Naive thymus-derived CD4-positive, alpha-beta T cell (primary cell): ENCODE data around the gene XPC. TPM values are rescaled to one million over a fixed set of nuclear protein-coding genes. Genes with fewer than 3 reads are reported as not detected.

Experiments
- ATAC-seq: fragments of 150-1000 bp; cut with Tn5 transposase; 2 replicates; pipeline ENCODE4 v1.10.0; 2021; ENCODE audit warnings: mild to moderate bottlenecking, moderate library complexity
- CTCF ChIA-PET: fragments of 350-600 bp; sonication (Branson Sonifier 250); formaldehyde crosslinking; loops from one replicate; lab custom pipeline; 2021; ENCODE audit warnings: antibody characterized with exemption; lab: Charles Lee
- POLR2A ChIA-PET: fragments of 350-600 bp; sonication (Branson Sonifier 250); formaldehyde crosslinking; loops from one replicate; lab custom pipeline; 2021; ENCODE audit warnings: antibody characterized with exemption, inconsistent platforms; lab: Charles Lee
- DNase-seq, 9 donors: peaks; one replicate each; pipeline versions ENCODE4 v3.0.0 to v3.0.0-alpha.2; 2020 to 2022; ENCODE audit warnings: mixed read lengths in 1 of 9
- H3K27ac ChIP-seq: one replicate; pipeline ENCODE4 v1.7.0; 2013; ENCODE audit warnings: mild to moderate bottlenecking, low read depth, low read length, moderate library complexity
- H3K27me3 ChIP-seq, 2 donors: one replicate each; pipeline ENCODE4 v1.7.0; 2013; ENCODE audit warnings: low read length in 2 of 2, mild to moderate bottlenecking in 2 of 2, moderate library complexity in 2 of 2; ENCODE audit not compliant: control insufficient read depth in 2 of 2, insufficient read depth in 2 of 2
- H3K36me3 ChIP-seq, 3 experiments: 1 replicate in 2 of 3; 2 replicates in 1 of 3; pipeline ENCODE4 v1.7.0; 2013; ENCODE audit warnings: low read length in 3 of 3, mild to moderate bottlenecking in 3 of 3, moderate library complexity in 1 of 3; ENCODE audit not compliant: insufficient read depth in 3 of 3, control insufficient read depth in 2 of 3
- H3K4me1 ChIP-seq, 2 donors: one replicate each; pipeline ENCODE4 v1.7.0; 2013; ENCODE audit warnings: low read length in 2 of 2, mild to moderate bottlenecking in 2 of 2, moderate library complexity in 1 of 2; ENCODE audit not compliant: control insufficient read depth in 2 of 2, insufficient read depth in 2 of 2
- H3K4me3 ChIP-seq: 2 replicates; pipeline ENCODE4 v1.7.0; 2013; ENCODE audit warnings: mild to moderate bottlenecking, low read length
- H3K9me3 ChIP-seq, 3 experiments: 1 replicate in 2 of 3; 2 replicates in 1 of 3; pipeline ENCODE4 v1.7.0; 2013; ENCODE audit warnings: low read length in 3 of 3; ENCODE audit not compliant: control insufficient read depth in 2 of 3
- H3K27ac Mint-ChIP-seq, 9 donors: one replicate each; pipeline ENCODE4 v1.8.0; 2020 to 2022; ENCODE audit warnings: mixed read lengths in 9 of 9, mild to moderate bottlenecking in 8 of 9, moderate library complexity in 5 of 9, inconsistent platforms in 2 of 9
- H3K27me3 Mint-ChIP-seq, 5 donors: one replicate each; pipeline ENCODE4 v1.8.0; 2021 to 2022; ENCODE audit warnings: mixed read lengths in 5 of 5, mild to moderate bottlenecking in 1 of 5
- H3K36me3 Mint-ChIP-seq, 5 donors: one replicate each; pipeline ENCODE4 v1.8.0; 2020 to 2022; ENCODE audit warnings: mixed read lengths in 5 of 5, mild to moderate bottlenecking in 3 of 5, inconsistent platforms in 1 of 5
- H3K4me1 Mint-ChIP-seq, 7 donors: one replicate each; pipeline ENCODE4 v1.8.0; 2020 to 2022; ENCODE audit warnings: mixed read lengths in 7 of 7, mild to moderate bottlenecking in 3 of 7, inconsistent platforms in 1 of 7
- H3K4me3 Mint-ChIP-seq, 10 donors: one replicate each; pipeline ENCODE4 v1.8.0; 2020 to 2022; ENCODE audit warnings: mild to moderate bottlenecking in 10 of 10, mixed read lengths in 10 of 10, moderate library complexity in 6 of 10, inconsistent platforms in 2 of 10
- H3K9me3 Mint-ChIP-seq, 11 donors: one replicate each; pipeline ENCODE4 v1.8.0; 2020 to 2022; ENCODE audit warnings: mixed read lengths in 11 of 11, mild to moderate bottlenecking in 4 of 11, inconsistent platforms in 1 of 11, moderate library complexity in 1 of 11
- intact Hi-C, 2 donors: fragments of 100-400 bp; cut with micrococcal nuclease; formaldehyde crosslinking; loops; one replicate each; pipeline ENCODE4 v1.15.1; 2023
- polyA plus RNA-seq, 2 donors: library from polyadenylated mRNA; unstranded; fragments of 300-500 nt; fragmentation: Illumina TruSeq; gene quantifications; one replicate each; pipeline ENCODE4 v1.2.3, GENCODE V29; 2021
- total RNA-seq, 6 experiments: library from RNA in 5 of 6; stranded (reverse) in 5 of 6; gene quantifications; 1 replicate in 5 of 6; 2 replicates in 1 of 6; pipeline ENCODE4 v1.2.3 and lab custom pipeline; 2021 to 2026

XPC gene
- total and polyA plus RNA-seq, 7 experiments from 2014 or later = 50.0 to 94.8 (median 57.7) TPM

DNA sequence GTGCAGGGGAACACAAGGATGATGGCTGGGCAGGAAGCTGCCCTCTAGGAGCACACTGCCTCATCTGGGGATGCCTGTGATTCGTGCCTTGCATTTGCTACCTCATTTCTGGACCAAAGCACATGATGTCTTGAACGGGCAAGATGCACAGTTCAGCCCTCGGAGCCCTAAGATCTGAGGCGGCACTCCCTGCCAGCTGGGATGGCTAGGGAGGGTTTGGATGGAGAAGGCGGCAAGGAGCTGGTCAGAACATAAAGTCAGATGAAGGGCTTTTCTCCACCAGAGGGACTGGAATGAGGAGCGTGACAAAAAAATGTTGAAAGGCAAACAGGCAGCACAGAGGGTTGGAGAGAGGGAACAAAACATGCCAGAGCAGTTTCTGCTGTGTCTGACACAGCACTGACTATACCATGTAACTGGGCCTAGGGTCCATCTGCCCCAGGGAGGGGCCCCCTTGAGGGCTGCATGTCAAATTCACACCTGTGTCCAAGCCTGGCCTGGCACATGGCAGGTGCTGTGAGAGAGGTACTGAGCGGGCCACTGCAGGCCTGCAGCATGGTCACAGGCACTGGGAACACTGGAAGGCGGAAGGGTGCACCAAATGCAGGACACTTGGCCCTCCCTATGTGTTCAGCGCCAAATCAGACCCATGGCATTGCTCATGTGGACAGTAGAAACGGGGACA lies 31.9 kb downstream of the XPC start:
- Histone ChIP-seq H3K9me3 (no peaks in the 10 kb centered on the region), H3K4me1 (peaks cover 37 to 39% of the 10 kb centered on the region in 2 donors), H3K27ac (peak overlapping the region; percentile 79), H3K4me3 (no peak overlapping the region), H3K27me3 (no peaks in the 10 kb centered on the region), H3K36me3 (peaks cover 0 to 56% (median 5%) of the 10 kb centered on the region in 3 experiments)
- no peak overlapping the region for H3K4me3 Mint-ChIP-seq
- ChIA-PET POLR2A (interaction anchor here (0.7 to 7.2 kb wide), 6 partner anchors 13 to 32 kb away, joined by 3 to 96 read pairs (median 4); partner anchors contain the start of genes CHCHD4, LSM3, TMEM43 and XPC), CTCF (no interaction called here)
- peaks cover 3 to 40% (median 12%) of the 10 kb centered on the region in 5 donors for H3K36me3 Mint-ChIP-seq
- intact Hi-C loops = loop anchor here in 1 of 2 donors (10.0 kb wide), 1 partner anchor 492 kb away; no protein-coding TSS in a partner anchor
- H3K27ac Mint-ChIP-seq = peak overlapping the region; percentile 89 to 100 (median 97)
- H3K9me3 Mint-ChIP-seq = peaks cover 0 to 2% (median 0%) of the 10 kb centered on the region in 11 donors
- peak in 1 of 9 donors; percentile 19 for DNase-seq
- H3K27me3 Mint-ChIP-seq = no peaks in the 10 kb centered on the region
- peaks cover 29 to 48% (median 43%) of the 10 kb centered on the region in 7 donors for H3K4me1 Mint-ChIP-seq
- no peak for ATAC-seq

DNA sequence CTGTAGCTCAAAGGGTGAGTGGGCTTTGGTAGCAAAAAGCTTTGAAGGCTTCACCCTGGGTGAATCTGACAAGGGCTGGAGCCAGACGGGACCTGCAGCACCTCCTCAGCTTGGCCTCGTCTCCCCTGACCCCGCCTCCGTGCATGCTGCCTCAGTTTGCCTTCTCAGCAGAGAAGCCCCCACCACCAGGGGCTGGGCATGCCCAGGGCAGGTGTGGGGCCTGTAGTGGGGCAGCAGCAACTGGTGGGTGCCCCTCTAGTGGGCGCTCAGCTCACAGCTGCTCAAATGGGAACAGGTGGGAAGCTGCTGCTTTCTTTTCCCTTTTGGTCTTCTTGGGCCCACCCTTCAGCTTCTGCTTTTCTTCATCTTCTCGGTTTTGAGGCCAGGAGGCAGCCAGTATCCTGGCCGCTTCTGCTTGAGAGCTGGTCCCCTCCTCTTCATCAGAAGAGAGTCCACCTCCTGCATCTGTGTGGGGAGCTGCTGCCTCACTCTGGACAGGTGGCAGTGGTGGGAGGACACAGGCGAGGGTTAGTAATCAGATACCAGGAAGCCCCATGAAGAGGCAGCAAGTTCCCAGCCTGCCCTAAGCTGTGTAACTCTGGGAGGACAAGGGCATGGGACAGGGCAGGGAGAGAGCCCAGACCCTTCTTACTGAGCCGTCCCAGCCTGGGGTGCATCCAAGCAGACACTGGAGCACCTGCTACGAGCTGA lies 32.6 kb downstream of the XPC start:
- Mint-ChIP-seq H3K4me1 (peaks cover 32 to 55% (median 50%) of the 10 kb centered on the region in 7 donors), H3K36me3 (peaks cover 3 to 38% (median 10%) of the 10 kb centered on the region in 5 donors), H3K27me3 (no peaks in the 10 kb centered on the region), H3K9me3 (peaks cover 0 to 2% (median 0%) of the 10 kb centered on the region in 11 donors), H3K27ac (peak overlapping the region; percentile 89 to 100 (median 98)), H3K4me3 (peak overlapping the region in 1 of 10 donors; percentile 11)
- intact Hi-C loops = loop anchor here in 1 of 2 donors (10.0 kb wide), 1 partner anchor 491 kb away; no protein-coding TSS in a partner anchor
- peak in 1 of 9 donors; percentile 21 for DNase-seq
- CTCF ChIA-PET = interaction anchor here (1.4 to 1.6 kb wide), 2 partner anchors 21 to 22 kb away, joined by 4 to 5 read pairs; partner anchors contain the start of genes CHCHD4 and TMEM43
- Histone ChIP-seq H3K4me1 (peaks cover 44 to 46% of the 10 kb centered on the region in 2 donors), H3K27ac (peak overlapping the region; percentile 79), H3K4me3 (no peak overlapping the region), H3K27me3 (no peaks in the 10 kb centered on the region), H3K9me3 (no peaks in the 10 kb centered on the region), H3K36me3 (peaks cover 0 to 58% (median 5%) of the 10 kb centered on the region in 3 experiments)
- ATAC-seq = no peak
- POLR2A ChIA-PET = interaction anchor here (0.6 to 7.2 kb wide), 12 partner anchors 10 to 1236 kb away, joined by 3 to 96 read pairs (median 4); partner anchors contain the start of genes CHCHD4, LSM3, TMEM43 and XPC

DNA sequence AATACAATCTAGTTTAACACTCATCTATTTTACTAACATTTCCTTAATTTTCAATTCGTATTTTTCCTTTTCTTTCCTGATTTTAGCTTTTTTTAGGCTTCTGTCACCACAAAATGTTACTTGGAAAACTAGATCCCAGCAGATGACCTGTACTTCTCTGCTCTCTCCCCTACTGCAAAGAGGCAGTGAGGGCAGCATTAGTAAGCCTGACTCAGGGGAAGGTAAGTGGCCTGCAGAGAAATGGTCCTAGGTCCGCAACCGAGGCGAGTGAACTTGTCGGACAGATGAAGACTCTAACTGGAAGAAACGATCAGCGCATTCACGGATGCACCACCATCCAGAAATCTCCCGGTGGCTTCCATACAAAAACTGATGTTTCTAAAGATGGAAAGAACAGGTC lies 33.2 kb downstream of the XPC start:
- peak in 1 of 9 donors; percentile 17 for DNase-seq
- intact Hi-C loops = loop anchor here in 1 of 2 donors (10.0 kb wide), 1 partner anchor 490 kb away; no protein-coding TSS in a partner anchor
- Mint-ChIP-seq H3K4me3 (peak overlapping the region in 5 of 10 donors; percentile 11 to 72 (median 36)), H3K27ac (peak overlapping the region; percentile 89 to 100 (median 98)), H3K27me3 (no peaks in the 10 kb centered on the region), H3K9me3 (peaks cover 0 to 2% (median 0%) of the 10 kb centered on the region in 11 donors), H3K36me3 (peaks cover under 1 to 32% (median 9%) of the 10 kb centered on the region in 5 donors), H3K4me1 (peaks cover 33 to 60% (median 56%) of the 10 kb centered on the region in 7 donors)
- H3K4me3 ChIP-seq = no peak overlapping the region
- ATAC-seq = no peak
- peak overlapping the region; percentile 79 for H3K27ac ChIP-seq
- no peaks in the 10 kb centered on the region for H3K9me3 ChIP-seq
- H3K27me3 ChIP-seq = no peaks in the 10 kb centered on the region
- ChIA-PET CTCF (interaction anchor here (1.4 to 1.6 kb wide), 2 partner anchors 20 to 22 kb away, joined by 4 to 5 read pairs; partner anchors contain the start of genes CHCHD4 and TMEM43), POLR2A (interaction anchor here (0.6 to 7.2 kb wide), 11 partner anchors 10 to 1237 kb away, joined by 3 to 96 read pairs (median 5); partner anchors contain the start of genes CHCHD4, LSM3, TMEM43 and XPC)
- peaks cover 50% of the 10 kb centered on the region in 2 donors for H3K4me1 ChIP-seq
- H3K36me3 ChIP-seq = peaks cover 0 to 58% (median 5%) of the 10 kb centered on the region in 3 experiments

DNA sequence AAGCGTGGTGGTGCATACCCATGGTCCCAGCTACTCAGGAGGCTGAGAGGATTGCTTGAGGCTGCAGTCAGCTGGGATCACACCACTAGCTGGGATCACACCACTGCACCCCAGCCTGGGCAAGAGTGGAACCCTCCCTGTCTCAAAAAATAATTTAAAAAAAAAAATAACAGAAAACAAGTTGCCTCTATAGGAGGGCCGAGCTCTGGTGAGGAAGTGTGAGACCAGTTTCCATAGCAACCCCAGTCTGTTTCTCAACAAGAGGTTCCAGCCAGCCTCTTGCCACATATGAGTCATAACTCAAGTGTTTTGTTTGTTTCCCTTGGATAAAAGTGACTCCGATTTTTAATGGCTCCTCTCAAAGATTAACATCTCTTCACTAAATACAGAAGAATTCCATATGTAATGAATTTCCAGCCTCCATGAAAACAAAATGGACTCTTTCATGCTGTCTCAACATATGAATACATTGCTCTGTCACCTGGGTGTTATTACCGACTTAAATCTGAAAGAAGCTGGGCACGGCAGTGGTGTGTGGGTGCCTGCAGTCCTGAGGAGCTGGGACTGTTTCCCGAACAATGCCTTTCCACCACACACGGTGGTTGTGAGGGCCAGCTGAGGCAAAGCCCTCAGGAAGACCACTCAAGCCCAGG lies 33.9 kb downstream of the XPC start:
- Mint-ChIP-seq H3K27me3 (no peaks in the 10 kb centered on the region), H3K4me1 (peaks cover 34 to 62% (median 56%) of the 10 kb centered on the region in 7 donors), H3K27ac (peak overlapping the region; percentile 89 to 100 (median 98)), H3K9me3 (no peaks in the 10 kb centered on the region), H3K4me3 (peak overlapping the region; percentile 53 to 76 (median 66)), H3K36me3 (peaks cover 0 to 31% (median 9%) of the 10 kb centered on the region in 5 donors)
- Histone ChIP-seq H3K9me3 (no peaks in the 10 kb centered on the region), H3K4me1 (peaks cover 50 to 52% of the 10 kb centered on the region in 2 donors), H3K27ac (peak overlapping the region; percentile 79), H3K4me3 (peak overlapping the region; percentile 10), H3K36me3 (peaks cover 0 to 60% (median 5%) of the 10 kb centered on the region in 3 experiments), H3K27me3 (no peaks in the 10 kb centered on the region)
- POLR2A ChIA-PET = interaction anchor here (0.6 to 7.2 kb wide), 11 partner anchors 11 to 507 kb away, joined by 3 to 96 read pairs (median 5); partner anchors contain the start of genes CCDC174, CHCHD4, LSM3 and TMEM43
- CTCF ChIA-PET = interaction anchor here (0.6 to 1.6 kb wide), 4 partner anchors 20 to 41 kb away, joined by 3 to 5 read pairs (median 4); partner anchors contain the start of genes CHCHD4 and TMEM43
- ATAC-seq (peak; percentile 75), DNase-seq (peak; percentile 45 to 93 (median 84))
- intact Hi-C loops = loop anchor here (1.0 to 10.0 kb wide), 9 partner anchors 19 to 1132 kb away; partner anchors contain the start of genes LSM3 (in 2 of the 2), XPC (in 2 of the 2), CHCHD4 (in 1 of the 2) and SLC6A6 (in 1 of the 2)

DNA sequence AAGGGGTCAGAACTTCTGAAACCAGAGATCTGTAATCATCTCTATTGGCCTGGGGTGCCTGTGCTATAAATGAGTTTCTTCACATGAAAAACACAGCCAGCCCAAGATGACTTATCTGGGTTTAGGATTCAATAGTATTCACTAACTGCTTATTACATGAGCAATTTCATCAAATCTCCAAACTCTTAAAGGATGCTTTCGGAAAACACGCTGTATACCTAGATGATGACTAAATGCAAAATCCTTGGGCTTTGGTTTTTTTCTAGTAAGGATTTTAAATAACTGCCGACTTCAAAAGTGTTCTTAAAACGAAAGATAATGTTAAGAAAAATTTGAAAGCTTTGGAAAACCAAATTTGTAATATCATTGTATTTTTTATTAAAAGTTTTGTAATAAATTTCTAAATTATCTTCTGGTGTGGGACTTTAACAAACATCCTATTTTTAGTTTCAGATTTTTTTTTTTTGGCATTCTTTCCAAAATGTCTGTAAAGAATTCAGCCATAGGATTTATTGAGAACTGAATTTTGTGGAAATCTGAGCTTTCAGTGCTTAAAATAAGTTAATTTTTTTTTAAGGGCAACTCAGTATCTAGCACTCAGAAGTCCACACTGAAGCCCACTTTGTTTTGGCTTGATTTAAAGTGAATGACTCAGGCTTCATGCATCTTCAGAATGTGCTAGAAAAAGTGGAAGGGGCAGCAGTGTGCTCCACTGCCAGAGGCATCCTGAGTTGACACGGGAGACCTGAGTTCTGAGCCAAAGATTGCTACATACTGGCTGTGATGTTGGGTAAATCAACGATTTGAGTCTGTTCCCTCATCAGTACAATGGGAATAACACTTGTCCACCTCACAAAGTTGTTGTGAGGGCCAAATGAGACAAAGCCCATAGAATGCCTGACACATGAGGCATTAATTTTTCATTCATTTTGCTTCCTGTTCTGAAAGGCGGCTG lies 34.9 kb downstream of the XPC start:
- H3K36me3 ChIP-seq = peaks cover 0 to 68% (median 5%) of the 10 kb centered on the region in 3 experiments
- Mint-ChIP-seq H3K4me3 (peak overlapping the region; percentile 60 to 80 (median 68)), H3K4me1 (peaks cover 36 to 64% (median 56%) of the 10 kb centered on the region in 7 donors), H3K9me3 (no peaks in the 10 kb centered on the region), H3K27ac (peak overlapping the region; percentile 89 to 100 (median 98)), H3K36me3 (peaks cover 0 to 35% (median 9%) of the 10 kb centered on the region in 5 donors), H3K27me3 (no peaks in the 10 kb centered on the region)
- H3K27ac ChIP-seq = peak overlapping the region; percentile 79
- no peaks in the 10 kb centered on the region for H3K27me3 ChIP-seq
- ATAC-seq (no peak), DNase-seq (no peak)
- intact Hi-C loops = loop anchor here (1.0 to 10.0 kb wide), 9 partner anchors 18 to 1131 kb away; partner anchors contain the start of genes LSM3 (in 2 of the 2), XPC (in 2 of the 2), CHCHD4 (in 1 of the 2) and SLC6A6 (in 1 of the 2)
- H3K9me3 ChIP-seq = no peaks in the 10 kb centered on the region
- H3K4me3 ChIP-seq = no peak overlapping the region
- H3K4me1 ChIP-seq = peaks cover 50 to 52% of the 10 kb centered on the region in 2 donors
- ChIA-PET POLR2A (interaction anchor here (0.7 to 7.2 kb wide), 10 partner anchors 18 to 954 kb away, joined by 3 to 96 read pairs (median 6); partner anchors contain the start of genes CCDC174, CHCHD4, LSM3 and TMEM43), CTCF (interaction anchor here (0.6 to 2.7 kb wide), 4 partner anchors 17 to 247 kb away, joined by 3 to 12 read pairs (median 4); partner anchors contain the start of genes CHCHD4 and TMEM43)
